T-helper 1 cell treated with Interleukin-12 subunit alpha and Interleukin-12 subunit beta and Interleukin-4 antibody, amounts not matched to agents 30 μg/mL and 1 μg/mL, for 36 hours (primary cell): ENCODE measurements around the gene ANKRD61.
"Not testable (repeated sequence)": the region's sequence is repeated elsewhere in the genome, so short reads cannot be mapped to it uniquely, and the experiment has no call there.

Experiments
- H3K27ac Mint-ChIP-seq: one replicate; pipeline ENCODE4 v1.8.0; 2021; ENCODE audit warnings: mild to moderate bottlenecking, mixed read lengths
- H3K27me3 Mint-ChIP-seq: one replicate; pipeline ENCODE4 v1.8.0; 2021; ENCODE audit warnings: low read depth, mixed read lengths
- H3K36me3 Mint-ChIP-seq: one replicate; pipeline ENCODE4 v1.8.0; 2021; ENCODE audit warnings: low read depth, mixed read lengths
- H3K4me1 Mint-ChIP-seq: one replicate; pipeline ENCODE4 v1.8.0; 2021; ENCODE audit warnings: low read depth, mixed read lengths
- H3K4me3 Mint-ChIP-seq: one replicate; pipeline ENCODE4 v1.8.0; 2021; ENCODE audit warnings: mild to moderate bottlenecking, moderate library complexity, mixed read lengths
- H3K9me3 Mint-ChIP-seq: one replicate; pipeline ENCODE4 v1.8.0; 2021; ENCODE audit warnings: mixed read lengths

Gene ANKRD61

DNA sequence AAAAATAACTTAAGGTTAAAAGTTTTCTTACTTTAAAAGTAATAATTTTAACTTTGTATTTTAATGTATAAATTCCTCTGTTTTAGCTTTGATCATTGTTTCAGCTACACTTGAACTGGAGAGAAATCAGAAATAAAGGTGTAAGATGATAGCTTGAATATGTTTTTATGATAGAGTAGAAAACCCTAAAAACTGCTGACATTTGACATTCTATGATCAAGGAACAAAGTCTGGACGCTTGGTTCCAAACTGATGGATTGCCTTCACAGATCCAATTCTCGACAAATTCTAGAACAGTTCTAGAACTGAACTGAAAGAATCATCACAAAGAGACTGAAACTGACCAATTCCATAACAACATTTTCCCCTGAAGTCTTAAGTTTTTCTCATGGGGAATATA is at the start of gene ANKRD61:
Gene ANKRD61 (plus strand): TSS at position 389 of the 400 bp plus-strand sequence. CDS start 0 bp downstream, at position 389.
- Mint-ChIP-seq H3K27ac (peak within 1 kb of the TSS; percentile 38), H3K4me1 (peaks cover 18% of the 10 kb centered on the region), H3K9me3 (no peaks in the 10 kb centered on the region), H3K36me3 (peaks cover 38% of the 10 kb centered on the region), H3K4me3 (no peak within 1 kb of the TSS), H3K27me3 (no peaks in the 10 kb centered on the region)

DNA sequence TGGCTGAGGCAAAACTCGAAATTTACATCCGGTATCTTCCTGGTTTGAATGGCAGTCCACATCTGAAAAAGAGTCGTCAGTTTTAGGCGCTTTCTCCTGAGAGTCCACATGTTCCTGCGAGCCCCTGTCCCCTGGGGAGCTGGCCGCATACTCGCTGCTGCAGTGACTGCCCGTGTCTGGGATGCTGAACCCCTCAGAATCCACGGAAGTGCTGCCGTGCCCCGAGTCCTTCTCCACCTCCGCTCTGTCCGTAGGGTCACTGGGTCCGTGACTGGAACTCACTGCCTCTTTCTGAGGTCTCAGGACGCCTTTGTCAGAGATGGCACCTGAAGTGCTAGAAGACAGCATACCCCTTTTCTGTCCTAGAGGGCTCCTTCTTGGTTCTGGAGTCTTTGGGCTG is 44.1 kb upstream of the ANKRD61 start:
- H3K36me3 Mint-ChIP-seq: peaks cover 12% of the 10 kb centered on the region
- H3K9me3 Mint-ChIP-seq, H3K27me3 Mint-ChIP-seq, H3K4me3 Mint-ChIP-seq, H3K4me1 Mint-ChIP-seq, H3K27ac Mint-ChIP-seq: not testable (repeated sequence)

GRCh38 chr7:5997210-5997808 is 33.9 kb upstream of the ANKRD61 start:
- H3K9me3 Mint-ChIP-seq: no peaks in the 10 kb centered on the region
- no peaks in the 10 kb centered on the region for H3K27me3 Mint-ChIP-seq
- peaks cover 3% of the 10 kb centered on the region for H3K4me1 Mint-ChIP-seq
- no peak overlapping the region for H3K4me3 Mint-ChIP-seq
- H3K36me3 Mint-ChIP-seq: peaks cover 20% of the 10 kb centered on the region
- no peak overlapping the region for H3K27ac Mint-ChIP-seq

DNA sequence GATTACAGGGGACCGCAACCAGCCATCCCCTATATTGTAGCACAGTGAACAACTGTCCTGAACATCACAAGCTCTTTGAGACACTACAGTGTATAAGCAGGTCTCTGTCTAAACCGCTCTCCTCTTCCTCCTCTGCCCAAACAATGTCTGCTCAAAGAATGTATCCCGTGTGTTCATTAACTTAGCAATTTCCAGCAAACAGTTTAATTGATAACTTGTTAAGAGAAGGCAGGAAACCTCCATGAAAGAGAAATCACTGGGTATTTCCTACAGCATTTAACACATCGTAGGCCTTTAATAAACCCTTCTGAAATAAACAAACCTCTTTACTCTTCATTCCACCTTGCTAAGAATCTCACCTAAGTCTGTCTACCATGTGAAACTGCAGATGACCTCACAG is 23.8 kb upstream of the ANKRD61 start:
- Mint-ChIP-seq H3K27me3 (no peaks in the 10 kb centered on the region), H3K27ac (peak overlapping the region; percentile 7), H3K9me3 (no peaks in the 10 kb centered on the region), H3K36me3 (peaks cover 3% of the 10 kb centered on the region), H3K4me1 (peaks cover 20% of the 10 kb centered on the region), H3K4me3 (peak overlapping the region; percentile 15)

DNA sequence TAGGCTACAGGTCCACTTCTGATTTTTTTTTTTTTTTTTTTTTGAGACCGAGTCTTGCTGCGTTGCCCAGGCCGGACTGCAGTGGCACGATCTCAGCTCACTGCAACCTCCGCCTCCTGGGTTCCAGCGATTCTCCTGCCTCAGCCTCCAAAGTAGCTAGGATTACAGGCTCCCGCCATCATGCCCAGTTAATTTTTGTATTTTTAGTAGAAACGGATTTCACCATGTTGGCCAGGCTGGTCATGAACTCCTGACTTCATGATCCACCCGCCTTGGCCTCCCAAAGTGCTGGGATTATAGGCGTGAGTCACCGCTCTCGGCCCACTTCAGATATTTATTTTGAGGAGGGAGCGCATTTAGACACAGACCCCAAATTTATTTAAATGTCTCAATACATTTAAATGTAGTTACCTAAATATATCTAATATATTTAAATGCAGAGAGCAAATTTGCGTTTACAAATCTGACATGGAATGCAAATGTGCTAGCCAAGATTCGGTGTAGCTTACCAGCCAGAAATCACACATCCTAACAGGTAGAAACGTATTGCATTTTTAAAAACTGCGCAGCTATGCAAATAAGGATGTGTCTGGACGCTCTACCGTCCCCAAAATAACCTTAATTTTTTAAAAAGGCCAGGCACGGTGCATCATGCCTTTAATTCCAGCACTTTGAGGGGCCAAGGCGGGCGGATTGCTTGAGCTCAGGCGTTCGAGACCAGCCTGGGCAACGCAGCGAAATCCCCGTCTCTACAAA is 23.2 kb upstream of the ANKRD61 start:
- H3K36me3 Mint-ChIP-seq, H3K9me3 Mint-ChIP-seq, H3K27me3 Mint-ChIP-seq: not testable (repeated sequence)
- Mint-ChIP-seq H3K27ac (peak overlapping the region; percentile 57), H3K4me1 (peaks cover 25% of the 10 kb centered on the region), H3K4me3 (peak overlapping the region; percentile 94)

- Mint-ChIP-seq H3K4me3 (peak within 1 kb of the TSS; percentile 94), H3K27me3 (no peaks in the 10 kb centered on the region), H3K27ac (peak within 1 kb of the TSS; percentile 94), H3K4me1 (peaks cover 25% of the 10 kb centered on the region), H3K36me3 (peaks cover 4% of the 10 kb centered on the region), H3K9me3 (no peaks in the 10 kb centered on the region)
Observed at GRCh38 chr7:6008668-6009611, 22.2 kb upstream of the ANKRD61 start, which contains the start of the genes AIMP2 and PMS2. TSS of gene AIMP2 (plus strand) at chr7:6009272. CDS start at chr7:6009364, 92 bp downstream. TSS of gene PMS2 (minus strand) at chr7:6009049. CDS start at chr7:6009019, 30 bp downstream.

- peak overlapping the region; percentile 20 for H3K27ac Mint-ChIP-seq
- not testable (repeated sequence) for H3K27me3 Mint-ChIP-seq, H3K9me3 Mint-ChIP-seq
- H3K36me3 Mint-ChIP-seq: peaks cover 11% of the 10 kb centered on the region
- peak overlapping the region; percentile 75 for H3K4me3 Mint-ChIP-seq
- H3K4me1 Mint-ChIP-seq: peaks cover 25% of the 10 kb centered on the region
Observed at GRCh38 chr7:6010370-6010769, 20.8 kb upstream of the ANKRD61 start.

- H3K4me1 Mint-ChIP-seq: peaks cover 22% of the 10 kb centered on the region
- H3K9me3 Mint-ChIP-seq: no peaks in the 10 kb centered on the region
- peaks cover 17% of the 10 kb centered on the region for H3K36me3 Mint-ChIP-seq
- H3K27ac Mint-ChIP-seq: no peak overlapping the region
- H3K4me3 Mint-ChIP-seq: no peak overlapping the region
- no peaks in the 10 kb centered on the region for H3K27me3 Mint-ChIP-seq
Observed at GRCh38 chr7:6011541-6011940, 19.6 kb upstream of the ANKRD61 start.

GRCh38 chr7:6012355-6013104 is 18.6 kb upstream of the ANKRD61 start:
- peaks cover 20% of the 10 kb centered on the region for H3K4me1 Mint-ChIP-seq
- H3K9me3 Mint-ChIP-seq: no peaks in the 10 kb centered on the region
- no peaks in the 10 kb centered on the region for H3K27me3 Mint-ChIP-seq
- H3K27ac Mint-ChIP-seq: no peak overlapping the region
- no peak overlapping the region for H3K4me3 Mint-ChIP-seq
- peaks cover 18% of the 10 kb centered on the region for H3K36me3 Mint-ChIP-seq

DNA sequence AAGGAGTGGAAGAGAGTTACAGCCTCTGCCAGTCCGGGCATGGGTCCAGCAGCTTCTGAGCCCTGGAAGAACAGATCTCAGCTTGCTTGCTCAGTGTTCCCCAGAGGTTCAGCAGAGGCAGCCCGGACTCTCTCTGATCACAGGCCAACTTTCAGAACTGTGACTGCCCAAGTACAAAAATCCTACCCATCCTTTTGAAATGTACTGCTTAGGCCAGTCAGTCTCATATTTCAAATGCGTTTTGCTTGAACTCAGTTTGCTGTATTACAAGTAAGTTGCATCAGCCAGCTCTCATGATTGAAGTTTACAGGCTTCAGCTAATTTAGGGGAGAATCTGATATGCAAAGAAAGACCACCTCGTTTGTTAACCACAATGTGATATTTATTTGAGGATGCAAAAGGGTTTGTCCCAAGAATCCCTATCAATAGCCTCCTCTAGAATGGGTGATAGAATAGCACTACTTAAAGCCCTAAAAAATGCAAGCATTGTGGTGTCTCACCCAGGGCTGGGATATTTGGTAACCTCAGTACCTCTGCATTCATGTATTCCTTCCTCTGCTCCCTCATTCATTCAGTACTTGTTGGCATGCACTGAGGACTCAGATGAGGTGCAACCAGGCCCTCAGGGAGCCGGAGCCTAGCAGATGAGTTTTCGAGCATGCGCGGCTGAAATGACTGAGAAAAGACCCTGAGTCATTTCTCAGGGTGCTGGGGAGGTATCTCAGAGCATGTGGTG is 15.1 kb upstream of the ANKRD61 start:
- H3K4me1 Mint-ChIP-seq: peaks cover 11% of the 10 kb centered on the region
- peak overlapping the region; percentile 41 for H3K27ac Mint-ChIP-seq
- no peak overlapping the region for H3K4me3 Mint-ChIP-seq
- H3K9me3 Mint-ChIP-seq: no peaks in the 10 kb centered on the region
- H3K36me3 Mint-ChIP-seq: peaks cover 31% of the 10 kb centered on the region
- H3K27me3 Mint-ChIP-seq: no peaks in the 10 kb centered on the region

- Mint-ChIP-seq H3K4me1 (peaks cover 11% of the 10 kb centered on the region), H3K27ac (peak overlapping the region; percentile 26), H3K4me3 (no peak overlapping the region), H3K9me3 (no peaks in the 10 kb centered on the region), H3K27me3 (no peaks in the 10 kb centered on the region), H3K36me3 (peaks cover 33% of the 10 kb centered on the region)
Observed at GRCh38 chr7:6016653-6016966, 14.6 kb upstream of the ANKRD61 start.

- Mint-ChIP-seq H3K27ac (peak overlapping the region; percentile 16), H3K27me3 (no peaks in the 10 kb centered on the region), H3K36me3 (peaks cover 40% of the 10 kb centered on the region), H3K4me1 (peaks cover 6% of the 10 kb centered on the region), H3K9me3 (no peaks in the 10 kb centered on the region), H3K4me3 (no peak overlapping the region)
Observed at GRCh38 chr7:6020371-6021286, 10.5 kb upstream of the ANKRD61 start.

GRCh38 chr7:6022707-6023106 is 8.5 kb upstream of the ANKRD61 start:
- H3K4me1 Mint-ChIP-seq: peaks cover 23% of the 10 kb centered on the region
- peaks cover 45% of the 10 kb centered on the region for H3K36me3 Mint-ChIP-seq
- H3K9me3 Mint-ChIP-seq: no peaks in the 10 kb centered on the region
- H3K4me3 Mint-ChIP-seq: no peak overlapping the region
- H3K27me3 Mint-ChIP-seq: no peaks in the 10 kb centered on the region
- no peak overlapping the region for H3K27ac Mint-ChIP-seq
